HCT116 (cell line): ENCODE results near the gene TCF7L2.

Experiments
- CTCF ChIP-seq, 3 experiments: fragments of 200-600 bp in 1 of 3; sonication (generic) in 1 of 3; IDR thresholded peaks in 2 of 3; conservative IDR thresholded peaks in 1 of 3; 2 replicates each; pipeline ENCODE4 v1.5.1; 2012 to 2017; ENCODE audit warnings: low read depth in 2 of 3, low read length in 2 of 3, antibody characterized with exemption in 1 of 3, borderline replicate concordance in 1 of 3, control low read depth in 1 of 3, mild to moderate bottlenecking in 1 of 3, mixed read lengths in 1 of 3, mixed run types in 1 of 3, moderate library complexity in 1 of 3; ENCODE audit not compliant: insufficient read depth in 1 of 3
- ZNF274 ChIP-seq: fragments of 200-500 bp; sonication (Bioruptor generic); IDR thresholded peaks from 2 replicates; pipeline ENCODE4 v1.6.1; 2014; ENCODE audit warnings: mild to moderate bottlenecking, low read depth, low read length, inconsistent platforms

- TF ChIP-seq CTCF (IDR thresholded peaks at IDR 0.05 in 2 of 3, conservative IDR thresholded peaks at IDR 0.05 in 1 of 3; ENCODE audit: borderline replicate concordance in 1 of 3, insufficient read depth in 1 of 3, low read depth in 2 of 3, low read length in 2 of 3) (no peak), ZNF274 (no peak)
Measured at GRCh38 chr10:113183573-113183972, 233.5 kb downstream of the TCF7L2 start.
